Measurements from ENCODE around the gene INCENP. TPM values are rescaled to one million over a fixed set of nuclear protein-coding genes. Genes with fewer than 3 reads are reported as not detected.

The INCENP gene
- total RNA-seq, 2 experiments from 2014 or later, result 103 to 183 TPM

DNA sequence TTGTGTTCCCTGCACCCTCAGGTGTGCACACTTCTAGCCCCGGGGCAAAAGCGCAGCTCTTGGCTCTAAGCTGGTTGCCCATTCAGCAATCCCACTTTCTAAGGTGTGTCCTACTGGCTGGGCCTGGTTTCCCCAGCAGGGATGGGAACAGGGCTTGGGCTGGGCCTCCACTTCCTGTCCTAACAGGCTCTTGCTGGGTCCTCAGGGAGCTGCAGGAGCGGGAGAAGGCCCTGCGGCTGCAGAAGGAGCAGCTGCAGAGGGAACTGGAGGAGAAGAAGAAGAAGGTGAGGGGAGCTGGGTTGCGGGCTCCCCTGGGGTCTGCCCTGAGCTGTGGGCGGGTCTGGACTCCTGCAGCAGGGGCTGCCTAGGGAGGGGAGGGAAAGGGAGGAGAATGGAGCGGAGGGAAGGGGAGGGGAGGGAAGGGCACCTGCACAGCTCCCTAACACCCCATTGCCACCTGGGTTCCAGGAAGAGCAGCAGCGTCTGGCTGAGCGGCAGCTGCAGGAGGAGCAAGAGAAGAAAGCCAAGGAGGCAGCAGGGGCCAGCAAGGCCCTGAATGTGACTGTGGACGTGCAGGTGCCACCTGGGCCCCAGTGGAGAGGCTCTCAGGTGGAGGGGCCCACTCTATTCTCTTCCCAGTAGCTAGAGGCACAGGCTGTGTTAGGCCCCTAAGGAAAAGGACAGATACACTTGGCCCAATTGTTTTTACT is 24.6 kb downstream of the INCENP start:
- Histone ChIP-seq H3K79me2 (ENCODE audit: insufficient read depth, low read depth, low read length) (no peaks in the 10 kb centered on the region), H3K36me3 (ENCODE audit: insufficient read depth, low read length) (peaks cover 99% of the 10 kb centered on the region), H3K4me3 (ENCODE audit: low read depth, low read length, poor library complexity, severe bottlenecking) (no peak overlapping the region), H4K20me1 (ENCODE audit: insufficient read depth, low read length) (no peaks in the 10 kb centered on the region; the same call in 1 of the 2 replicates), H3K27ac (ENCODE audit: low read depth, low read length, poor library complexity, severe bottlenecking) (no peak overlapping the region), H3K9me2 (ENCODE audit: insufficient read depth, low read length) (no peaks in the 10 kb centered on the region), H3K4me1 (ENCODE audit: insufficient read depth, low read length, poor library complexity, severe bottlenecking) (no peaks in the 10 kb centered on the region), H3K9me3 (ENCODE audit: low read length) (no peaks in the 10 kb centered on the region), H3K4me2 (ENCODE audit: low read length) (no peak overlapping the region), H2AFZ (ENCODE audit: low read length) (no peak overlapping the region)
- ChIA-PET POLR2A (no interaction called here), CTCF (ENCODE audit: unreplicated experiment) (no interaction called here)
- no TSS peak for BruUV-seq (replicated peaks)
- DNase-seq (ENCODE audit: low spot score), result no peak
- TF ChIP-seq, protein P1, sequence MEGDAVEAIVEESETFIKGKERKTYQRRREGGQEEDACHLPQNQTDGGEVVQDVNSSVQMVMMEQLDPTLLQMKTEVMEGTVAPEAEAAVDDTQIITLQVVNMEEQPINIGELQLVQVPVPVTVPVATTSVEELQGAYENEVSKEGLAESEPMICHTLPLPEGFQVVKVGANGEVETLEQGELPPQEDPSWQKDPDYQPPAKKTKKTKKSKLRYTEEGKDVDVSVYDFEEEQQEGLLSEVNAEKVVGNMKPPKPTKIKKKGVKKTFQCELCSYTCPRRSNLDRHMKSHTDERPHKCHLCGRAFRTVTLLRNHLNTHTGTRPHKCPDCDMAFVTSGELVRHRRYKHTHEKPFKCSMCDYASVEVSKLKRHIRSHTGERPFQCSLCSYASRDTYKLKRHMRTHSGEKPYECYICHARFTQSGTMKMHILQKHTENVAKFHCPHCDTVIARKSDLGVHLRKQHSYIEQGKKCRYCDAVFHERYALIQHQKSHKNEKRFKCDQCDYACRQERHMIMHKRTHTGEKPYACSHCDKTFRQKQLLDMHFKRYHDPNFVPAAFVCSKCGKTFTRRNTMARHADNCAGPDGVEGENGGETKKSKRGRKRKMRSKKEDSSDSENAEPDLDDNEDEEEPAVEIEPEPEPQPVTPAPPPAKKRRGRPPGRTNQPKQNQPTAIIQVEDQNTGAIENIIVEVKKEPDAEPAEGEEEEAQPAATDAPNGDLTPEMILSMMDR (conservative IDR thresholded peaks at IDR 0.05; ENCODE audit: low read length), result no peak
- no peak for TF ChIP-seq EZH2phosphoT487 (IDR thresholded peaks at IDR 0.05; ENCODE audit: borderline replicate concordance, low read depth, low read length)
- intact Hi-C loops (cut with micrococcal nuclease; ENCODE audit: unreplicated experiment), result no loop called here

DNA sequence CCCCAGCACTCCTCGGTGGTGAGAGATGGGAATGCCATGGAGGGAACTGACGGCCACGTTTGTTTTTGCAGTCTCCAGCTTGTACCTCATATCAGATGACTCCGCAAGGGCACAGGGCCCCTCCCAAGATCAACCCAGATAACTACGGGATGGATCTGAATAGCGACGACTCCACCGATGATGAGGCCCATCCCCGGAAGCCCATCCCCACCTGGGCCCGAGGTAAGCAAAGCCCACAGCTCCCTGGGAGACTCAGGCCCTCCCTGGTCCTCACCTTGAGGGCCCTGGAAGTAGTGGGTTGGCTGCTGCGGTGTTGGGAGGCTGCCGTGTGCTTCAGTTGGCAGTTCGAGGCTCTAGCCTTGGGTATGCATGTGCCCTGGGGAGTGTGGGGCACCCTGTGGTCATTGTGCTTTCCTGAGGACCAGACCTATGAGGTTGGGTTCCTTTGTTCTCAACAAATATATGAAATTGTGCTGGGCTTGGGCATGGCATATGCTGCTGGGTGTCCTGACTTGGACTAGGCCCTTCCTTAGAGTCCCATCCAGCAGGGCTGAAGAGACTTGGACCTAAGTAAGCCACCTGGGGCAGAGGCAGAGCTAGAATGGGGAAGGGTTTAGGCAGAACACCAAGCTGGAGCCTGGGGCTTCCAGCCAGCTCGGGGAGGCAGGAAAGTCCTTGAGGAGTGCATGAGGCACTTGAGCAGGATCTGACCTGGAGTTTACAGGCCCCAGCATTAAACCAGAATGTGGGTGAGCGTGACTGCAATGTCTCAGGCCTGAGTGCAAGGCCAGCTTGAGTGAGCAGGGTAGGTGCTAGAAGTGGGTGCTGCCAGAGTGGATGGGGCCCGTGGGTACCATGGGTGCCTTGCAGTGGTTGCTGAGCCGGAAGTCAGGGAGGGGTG is 26.4 kb downstream of the INCENP start:
- Histone ChIP-seq H3K4me1 (ENCODE audit: insufficient read depth, low read length, poor library complexity, severe bottlenecking) (no peaks in the 10 kb centered on the region), H3K4me2 (ENCODE audit: low read length) (no peak overlapping the region), H2AFZ (ENCODE audit: low read length) (no peak overlapping the region), H3K9me2 (ENCODE audit: insufficient read depth, low read length) (no peaks in the 10 kb centered on the region), H4K20me1 (ENCODE audit: insufficient read depth, low read length) (no peaks in the 10 kb centered on the region; the same call in 1 of the 2 replicates), H3K9me3 (ENCODE audit: low read length) (no peaks in the 10 kb centered on the region), H3K79me2 (ENCODE audit: insufficient read depth, low read depth, low read length) (no peaks in the 10 kb centered on the region), H3K36me3 (ENCODE audit: insufficient read depth, low read length) (peaks cover 86% of the 10 kb centered on the region), H3K27ac (ENCODE audit: low read depth, low read length, poor library complexity, severe bottlenecking) (no peak overlapping the region), H3K4me3 (ENCODE audit: low read depth, low read length, poor library complexity, severe bottlenecking) (no peak overlapping the region)
- no TSS peak for BruUV-seq (replicated peaks)
- intact Hi-C loops (cut with micrococcal nuclease; ENCODE audit: unreplicated experiment), result no loop called here
- POLR2A ChIA-PET, result no interaction called here
- DNase-seq (ENCODE audit: low spot score), result no peak
- TF ChIP-seq, protein P1 (conservative IDR thresholded peaks at IDR 0.05; ENCODE audit: low read length), result no peak
- TF ChIP-seq EZH2phosphoT487 (IDR thresholded peaks at IDR 0.05; ENCODE audit: borderline replicate concordance, low read depth, low read length), result no peak
- CTCF ChIA-PET (ENCODE audit: unreplicated experiment), result no interaction called here

Data from OCI-LY7 (cell line).